Tibial nerve (tissue), 4 donors: Measurements from ENCODE around the gene LSAMP. TPM values are rescaled to one million over a fixed set of nuclear protein-coding genes. Genes with fewer than 3 reads are reported as not detected.

Experiments used
- DNase-seq, 2 donors: peaks; one replicate each; pipeline ENCODE4 v3.0.0-alpha.2; 2019; ENCODE audit warnings: low spot score in 2 of 2
- H3K27ac ChIP-seq, 4 donors: fragments of 200-600 bp; sonication (generic) in 3 of 4; one replicate each; pipeline ENCODE4 v1.5.1; 2017 to 2019; ENCODE audit warnings: mild to moderate bottlenecking in 1 of 4
- H3K27me3 ChIP-seq, 2 donors: fragments of 200-600 bp; sonication (generic) in 1 of 2; one replicate each; pipeline versions ENCODE4 v1.5.1 to v1.6.0; 2017 to 2019
- H3K36me3 ChIP-seq, 3 donors: fragments of 200-600 bp; sonication (generic); one replicate each; pipeline ENCODE4 v1.5.1; 2018 to 2019
- H3K4me1 ChIP-seq, 4 donors: fragments of 200-600 bp; sonication (generic) in 3 of 4; one replicate each; pipeline ENCODE4 v1.5.1; 2017 to 2019
- H3K4me3 ChIP-seq, 4 donors: fragments of 200-600 bp; sonication (generic) in 3 of 4; one replicate each; pipeline ENCODE4 v1.5.1; 2017 to 2019; ENCODE audit warnings: mild to moderate bottlenecking in 1 of 4, moderate library complexity in 1 of 4
- H3K9me3 ChIP-seq, 4 donors: fragments of 200-600 bp; sonication (generic) in 3 of 4; one replicate each; pipeline ENCODE4 v1.5.1; 2017 to 2019
- CTCF ChIP-seq, 5 experiments: fragments of 200-600 bp in 3 of 5; fragments of 450-650 bp in 2 of 5; sonication (generic) in 3 of 5; IDR thresholded peaks; one replicate each; pipeline ENCODE4 v1.5.1; 2016 to 2019; ENCODE audit warnings: antibody characterized with exemption in 5 of 5, mild to moderate bottlenecking in 3 of 5, moderate library complexity in 2 of 5
- EP300 ChIP-seq, 2 donors: sonication (generic); formaldehyde crosslinking; IDR thresholded peaks; one replicate each; pipeline ENCODE4 v1.6.1; 2017; ENCODE audit warnings: antibody characterized with exemption in 2 of 2, mild to moderate bottlenecking in 1 of 2
- POLR2A ChIP-seq, 2 donors: fragments of 450-650 bp; IDR thresholded peaks; one replicate each; pipeline ENCODE4 v1.6.1; 2017; ENCODE audit warnings: antibody characterized with exemption in 2 of 2, mild to moderate bottlenecking in 2 of 2, moderate library complexity in 2 of 2
- WGBS, 2 donors: methylation state at CpG; one replicate each; pipeline ENCODE4 v1.1.5; 2018; 5-methylcytosine and 5-hydroxymethylcytosine counted together
- total RNA-seq, 4 donors: library from RNA; depleted of rRNA; stranded (reverse); fragments of >200 nt; gene quantifications; one replicate each; pipeline ENCODE4 v1.1.0, GENCODE V29; 2016

LSAMP gene
- total RNA-seq, 4 donors from 2014 or later: 3.6 to 6.1 (median 4.2) TPM

- no peak overlapping the region for H3K27ac ChIP-seq
- TF ChIP-seq CTCF (IDR thresholded peaks at IDR 0.05) (no peak), EP300 (IDR thresholded peaks at IDR 0.05) (no peak), POLR2A (IDR thresholded peaks at IDR 0.05) (no peak)
- H3K4me1 ChIP-seq: no peaks in the 10 kb centered on the region
- H3K36me3 ChIP-seq: no peaks in the 10 kb centered on the region
- 65 to 69% methylated on average over 3 of the region's 3 CpGs for WGBS, 2 donors
- H3K27me3 ChIP-seq: no peaks in the 10 kb centered on the region
- no peaks in the 10 kb centered on the region for H3K9me3 ChIP-seq
- H3K4me3 ChIP-seq: no peak overlapping the region
- no peak for DNase-seq
Measured at GRCh38 chr3:115898656-115899410, 546.5 kb downstream of the LSAMP start.

DNA sequence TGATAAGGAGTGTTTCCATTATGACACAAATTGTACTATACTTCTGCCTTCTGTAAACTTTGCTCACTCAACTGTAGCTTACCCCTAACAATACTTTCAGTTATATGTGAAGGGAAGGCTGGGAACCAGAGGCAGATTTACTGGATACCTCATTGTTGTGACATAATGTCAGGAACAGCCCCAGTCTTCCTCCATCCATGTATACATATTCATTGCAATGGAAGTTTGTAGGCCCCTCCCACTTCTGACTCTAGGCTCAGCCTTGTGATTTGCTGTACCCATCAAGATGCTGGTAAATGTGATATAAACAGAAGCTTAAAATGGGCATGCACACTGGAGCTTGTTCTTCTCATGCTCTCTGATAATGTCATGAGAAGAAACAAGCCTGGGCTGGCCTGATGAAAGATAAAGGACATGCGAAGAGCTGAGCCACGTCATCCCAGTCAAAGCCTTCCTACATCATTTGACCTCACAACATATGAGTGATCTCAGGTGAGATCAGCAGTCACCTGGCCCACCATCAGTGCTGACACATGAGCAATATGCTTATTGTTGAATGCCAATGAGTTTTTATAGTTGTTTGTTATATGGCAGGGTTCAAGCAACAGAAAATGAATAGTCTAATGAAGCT, 554.2 kb downstream of the LSAMP start:
- Histone ChIP-seq H3K36me3 (no peaks in the 10 kb centered on the region), H3K4me3 (no peak overlapping the region), H3K27me3 (no peaks in the 10 kb centered on the region), H3K27ac (no peak overlapping the region), H3K9me3 (no peaks in the 10 kb centered on the region), H3K4me1 (no peaks in the 10 kb centered on the region)
- WGBS, 2 donors: 91 to 96% methylated on average over 2 of the region's 2 CpGs
- TF ChIP-seq POLR2A (IDR thresholded peaks at IDR 0.05) (no peak), CTCF (IDR thresholded peaks at IDR 0.05) (no peak), EP300 (IDR thresholded peaks at IDR 0.05) (no peak)
- no peak for DNase-seq

GRCh38 chr3:115890579-115890978, 554.7 kb downstream of the LSAMP start:
- Histone ChIP-seq H3K27ac (no peak overlapping the region), H3K4me1 (no peaks in the 10 kb centered on the region), H3K36me3 (no peaks in the 10 kb centered on the region), H3K4me3 (no peak overlapping the region), H3K9me3 (no peaks in the 10 kb centered on the region), H3K27me3 (no peaks in the 10 kb centered on the region)
- no peak for TF ChIP-seq EP300 (IDR thresholded peaks at IDR 0.05)
- no peak for TF ChIP-seq CTCF (IDR thresholded peaks at IDR 0.05)
- TF ChIP-seq POLR2A (IDR thresholded peaks at IDR 0.05): no peak
- no peak for DNase-seq
- 91 to 92% methylated on average over 2 of the region's 2 CpGs for WGBS, 2 donors

DNA sequence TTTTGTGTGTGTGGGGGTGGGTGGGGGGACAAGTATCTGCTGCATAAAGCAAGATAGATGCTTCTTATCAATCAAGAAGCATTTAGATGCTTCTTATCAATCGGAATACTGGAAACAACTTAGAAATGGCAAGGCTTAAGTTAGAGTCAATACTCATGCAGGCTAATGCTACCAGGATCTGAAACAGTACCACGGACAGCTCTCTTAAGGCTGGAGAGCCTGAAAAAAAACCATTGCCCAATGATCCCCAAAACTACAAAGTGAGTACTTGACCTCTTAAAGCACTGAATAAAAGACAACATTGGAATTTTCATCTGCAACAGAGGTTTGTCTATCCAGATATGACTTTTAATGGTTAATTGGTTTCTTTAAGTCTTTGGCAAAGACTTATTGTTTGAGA, 559.7 kb downstream of the LSAMP start:
- no peaks in the 10 kb centered on the region for H3K4me1 ChIP-seq
- no peaks in the 10 kb centered on the region for H3K27me3 ChIP-seq
- H3K9me3 ChIP-seq: no peaks in the 10 kb centered on the region
- WGBS, 2 donors: 74 to 76% methylated on average over 2 of the region's 2 CpGs
- TF ChIP-seq POLR2A (IDR thresholded peaks at IDR 0.05): no peak
- TF ChIP-seq EP300 (IDR thresholded peaks at IDR 0.05): no peak
- no peak for TF ChIP-seq CTCF (IDR thresholded peaks at IDR 0.05)
- no peak overlapping the region for H3K4me3 ChIP-seq
- H3K27ac ChIP-seq: no peak overlapping the region
- no peak for DNase-seq
- H3K36me3 ChIP-seq: no peaks in the 10 kb centered on the region

DNA sequence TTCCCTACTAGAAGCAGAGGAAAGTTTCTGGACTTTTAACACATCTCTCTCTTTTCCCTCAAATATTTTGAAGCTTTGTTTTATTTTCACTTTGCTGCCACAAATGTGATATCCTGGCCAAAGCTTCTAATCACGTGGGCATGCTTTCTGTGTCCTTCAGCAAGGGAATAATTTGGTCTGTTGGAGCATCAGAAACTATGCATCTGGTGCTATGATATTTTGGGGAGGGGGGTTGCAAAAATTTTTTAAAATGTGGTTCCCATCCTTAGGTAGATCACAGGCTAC, 567.7 kb downstream of the LSAMP start:
- Histone ChIP-seq H3K9me3 (no peaks in the 10 kb centered on the region), H3K4me1 (peaks cover 0 to 16% (median 0%) of the 10 kb centered on the region in 4 donors), H3K36me3 (no peaks in the 10 kb centered on the region), H3K4me3 (peak overlapping the region in 3 of 4 donors; percentile 13 to 31 (median 30)), H3K27ac (peak overlapping the region in 2 of 4 donors; percentile 62 to 68), H3K27me3 (no peaks in the 10 kb centered on the region)
- DNase-seq: no peak
- WGBS, 2 donors: 0 to 4% methylated on average over 1 of the region's 1 CpG
- TF ChIP-seq CTCF (IDR thresholded peaks at IDR 0.05) (no peak), EP300 (IDR thresholded peaks at IDR 0.05) (no peak), POLR2A (IDR thresholded peaks at IDR 0.05) (no peak)
